ENCODE data around the gene NGB. TPM values are rescaled to one million over a fixed set of nuclear protein-coding genes. Genes with fewer than 3 reads are reported as not detected.

NGB gene
- total RNA-seq, 4 donors from 2014 or later = not detected

DNA sequence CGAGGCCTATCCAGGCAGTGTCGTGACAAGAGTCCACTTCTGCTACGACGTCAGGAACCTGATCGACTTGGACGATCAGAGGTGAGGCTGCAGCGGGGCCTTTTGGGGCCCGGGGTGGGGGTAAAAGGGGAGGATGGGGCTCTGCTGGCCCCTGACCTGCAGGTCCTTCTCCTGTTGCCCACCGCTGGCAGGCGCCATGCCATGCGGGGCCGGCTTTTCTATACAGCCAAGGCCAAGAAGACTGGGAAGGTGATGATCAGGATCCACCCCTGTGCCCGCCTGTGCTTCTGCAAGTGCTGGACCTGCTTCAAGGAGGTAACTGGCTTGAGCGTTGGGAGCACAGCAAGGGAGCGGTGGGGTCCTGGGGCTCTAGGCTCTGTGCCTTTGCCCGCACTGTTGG, 31.6 kb downstream of the NGB start:
- Histone ChIP-seq H3K4me3 (no peak overlapping the region), H3K4me1 (no peaks in the 10 kb centered on the region), H3K9me3 (no peaks in the 10 kb centered on the region), H3K27ac (no peak overlapping the region), H3K36me3 (no peaks in the 10 kb centered on the region), H3K27me3 (no peaks in the 10 kb centered on the region)
- no peak for DNase-seq
- intact Hi-C loops (cut with DNase I; ENCODE audit: low total_unique reads) = no loop called here
- TF ChIP-seq, protein P1, sequence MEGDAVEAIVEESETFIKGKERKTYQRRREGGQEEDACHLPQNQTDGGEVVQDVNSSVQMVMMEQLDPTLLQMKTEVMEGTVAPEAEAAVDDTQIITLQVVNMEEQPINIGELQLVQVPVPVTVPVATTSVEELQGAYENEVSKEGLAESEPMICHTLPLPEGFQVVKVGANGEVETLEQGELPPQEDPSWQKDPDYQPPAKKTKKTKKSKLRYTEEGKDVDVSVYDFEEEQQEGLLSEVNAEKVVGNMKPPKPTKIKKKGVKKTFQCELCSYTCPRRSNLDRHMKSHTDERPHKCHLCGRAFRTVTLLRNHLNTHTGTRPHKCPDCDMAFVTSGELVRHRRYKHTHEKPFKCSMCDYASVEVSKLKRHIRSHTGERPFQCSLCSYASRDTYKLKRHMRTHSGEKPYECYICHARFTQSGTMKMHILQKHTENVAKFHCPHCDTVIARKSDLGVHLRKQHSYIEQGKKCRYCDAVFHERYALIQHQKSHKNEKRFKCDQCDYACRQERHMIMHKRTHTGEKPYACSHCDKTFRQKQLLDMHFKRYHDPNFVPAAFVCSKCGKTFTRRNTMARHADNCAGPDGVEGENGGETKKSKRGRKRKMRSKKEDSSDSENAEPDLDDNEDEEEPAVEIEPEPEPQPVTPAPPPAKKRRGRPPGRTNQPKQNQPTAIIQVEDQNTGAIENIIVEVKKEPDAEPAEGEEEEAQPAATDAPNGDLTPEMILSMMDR (IDR thresholded peaks at IDR 0.05) = no peak
- TF ChIP-seq POLR2A (IDR thresholded peaks at IDR 0.05) = no peak

DNA sequence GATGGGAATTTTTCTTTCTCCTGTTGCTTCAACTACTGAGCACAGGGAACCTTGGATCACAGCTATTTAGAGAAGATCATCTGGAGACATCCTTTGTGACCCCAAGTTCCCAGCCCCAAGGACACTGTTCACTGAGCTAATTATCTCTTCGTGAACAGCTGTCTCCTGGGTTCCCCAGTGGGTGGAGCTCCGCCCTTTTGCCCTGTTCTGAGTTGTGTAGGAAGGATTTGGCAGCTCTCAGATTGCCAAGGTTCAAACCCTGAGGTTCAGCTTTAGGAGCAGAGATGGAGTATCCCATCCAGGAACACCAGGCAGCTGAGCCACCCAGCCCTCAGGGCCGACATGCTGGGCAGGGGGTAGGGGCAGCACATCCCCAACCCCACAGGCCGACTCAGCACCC, 32.0 kb downstream of the NGB start:
- no peaks in the 10 kb centered on the region for H3K36me3 ChIP-seq
- no peak overlapping the region for H3K27ac ChIP-seq
- no peak for TF ChIP-seq POLR2A (IDR thresholded peaks at IDR 0.05)
- TF ChIP-seq, protein P1 (IDR thresholded peaks at IDR 0.05) = no peak
- H3K4me1 ChIP-seq = no peaks in the 10 kb centered on the region
- no peak for DNase-seq
- no peaks in the 10 kb centered on the region for H3K9me3 ChIP-seq
- no peaks in the 10 kb centered on the region for H3K27me3 ChIP-seq
- H3K4me3 ChIP-seq = no peak overlapping the region
- intact Hi-C loops (cut with DNase I; ENCODE audit: low total_unique reads) = no loop called here

DNA sequence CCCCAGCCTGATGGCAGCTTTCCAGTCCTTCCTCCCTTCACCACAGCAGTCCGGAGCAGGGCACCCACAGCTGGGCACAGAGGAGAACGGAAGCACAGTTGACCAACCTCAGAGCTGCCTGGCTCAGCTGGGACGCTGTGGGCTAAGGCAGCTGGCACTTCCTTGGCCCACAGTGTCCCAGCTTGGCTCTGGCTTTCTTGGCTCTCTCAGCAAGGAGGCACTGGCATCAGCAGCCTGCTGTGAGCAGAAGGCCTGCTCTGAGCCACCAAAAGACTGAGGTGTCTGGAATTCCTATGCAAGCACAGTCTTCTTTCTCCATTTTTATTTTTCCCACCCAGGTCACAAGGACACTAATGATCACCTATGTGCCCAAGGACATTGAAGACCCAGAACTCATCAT, 32.6 kb downstream of the NGB start:
- H3K36me3 ChIP-seq = no peaks in the 10 kb centered on the region
- no peak overlapping the region for H3K4me3 ChIP-seq
- H3K27me3 ChIP-seq = no peaks in the 10 kb centered on the region
- no peaks in the 10 kb centered on the region for H3K4me1 ChIP-seq
- DNase-seq = no peak
- no peaks in the 10 kb centered on the region for H3K9me3 ChIP-seq
- intact Hi-C loops (cut with DNase I; ENCODE audit: low total_unique reads) = no loop called here
- TF ChIP-seq, protein P1 (IDR thresholded peaks at IDR 0.05) = no peak
- TF ChIP-seq POLR2A (IDR thresholded peaks at IDR 0.05) = no peak
- H3K27ac ChIP-seq = no peak overlapping the region

DNA sequence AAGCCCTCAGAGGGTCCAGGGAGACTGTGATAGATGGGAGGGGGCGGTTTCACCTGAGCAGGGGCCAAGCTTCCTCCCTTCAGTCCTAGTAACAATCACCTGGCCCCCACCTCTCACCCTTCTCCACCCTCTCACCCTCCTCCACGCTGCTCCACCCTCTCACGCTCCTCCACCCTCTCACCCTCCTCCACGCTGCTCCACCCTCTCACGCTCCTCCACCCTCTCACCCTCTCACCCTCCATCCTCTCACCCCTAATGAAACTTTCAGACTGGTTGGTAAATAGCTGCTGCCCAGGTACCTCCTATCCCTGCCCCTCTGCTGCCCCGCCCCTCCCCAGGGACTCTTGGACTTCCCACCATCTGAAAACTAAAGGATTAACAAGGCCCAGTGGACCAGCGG, 34.2 kb downstream of the NGB start:
- no peak overlapping the region for H3K27ac ChIP-seq
- intact Hi-C loops (cut with DNase I; ENCODE audit: low total_unique reads) = no loop called here
- H3K4me1 ChIP-seq = no peaks in the 10 kb centered on the region
- no peaks in the 10 kb centered on the region for H3K27me3 ChIP-seq
- DNase-seq = no peak
- no peak overlapping the region for H3K4me3 ChIP-seq
- TF ChIP-seq, protein P1 (IDR thresholded peaks at IDR 0.05) = no peak
- TF ChIP-seq POLR2A (IDR thresholded peaks at IDR 0.05) = no peak
- no peaks in the 10 kb centered on the region for H3K36me3 ChIP-seq
- no peaks in the 10 kb centered on the region for H3K9me3 ChIP-seq

DNA sequence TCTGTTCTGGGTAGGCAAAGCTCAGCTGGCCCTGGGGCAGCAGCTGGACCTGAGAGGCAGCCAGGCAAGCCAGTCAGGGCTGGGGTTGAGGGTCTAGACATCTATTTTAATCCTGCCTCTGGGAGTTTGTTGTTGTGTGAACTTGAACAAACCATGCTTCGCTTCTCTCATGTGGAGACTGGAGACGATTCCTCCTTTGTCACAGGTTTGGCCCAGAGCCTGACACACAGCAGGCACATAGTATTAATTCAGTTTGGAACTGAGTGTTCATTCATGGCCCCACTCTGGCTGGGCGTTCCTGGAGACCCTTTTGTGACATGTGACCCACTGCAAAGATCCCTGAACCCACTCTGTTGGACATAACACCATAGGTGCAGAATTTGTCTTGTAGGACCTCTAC, 39.3 kb downstream of the NGB start:
- Histone ChIP-seq H3K27me3 (no peaks in the 10 kb centered on the region), H3K9me3 (no peaks in the 10 kb centered on the region), H3K27ac (no peak overlapping the region), H3K4me1 (no peaks in the 10 kb centered on the region), H3K4me3 (no peak overlapping the region), H3K36me3 (no peaks in the 10 kb centered on the region)
- DNase-seq = no peak
- no peak for TF ChIP-seq POLR2A (IDR thresholded peaks at IDR 0.05)
- TF ChIP-seq, protein P1 (IDR thresholded peaks at IDR 0.05) = no peak
- intact Hi-C loops (cut with DNase I; ENCODE audit: low total_unique reads) = no loop called here
